Astrocyte (in vitro differentiated cells and primary cell): ENCODE measurements around the gene OR10AD1. TPM values are rescaled to one million over a fixed set of nuclear protein-coding genes. Genes with fewer than 3 reads are reported as not detected.

Experiments
- DNase-seq: peaks from one replicate; pipeline ENCODE4 v3.0.0-alpha.2; 2010; ENCODE audit warnings: low read depth
- FAIRE-seq: peaks from 2 replicates; lab custom pipeline; 2011; peaks lifted over from hg19 to GRCh38; lab: Jason Lieb, UNC
- H2AFZ ChIP-seq: 2 replicates; pipeline ENCODE4 v1.6.0; 2012; ENCODE audit warnings: low read depth, low read length, inconsistent platforms
- H3K27ac ChIP-seq: 2 replicates; pipeline ENCODE4 v1.5.1; 2011; ENCODE audit warnings: low read depth, low read length, inconsistent platforms
- H3K27me3 ChIP-seq: 2 replicates; pipeline ENCODE4 v1.6.0; 2011; ENCODE audit warnings: low read length, inconsistent platforms; ENCODE audit not compliant: insufficient read depth
- H3K36me3 ChIP-seq: 2 replicates; pipeline ENCODE4 v1.5.1; 2011; ENCODE audit warnings: low read length, inconsistent platforms; ENCODE audit not compliant: insufficient read depth
- H3K4me1 ChIP-seq: 2 replicates; pipeline ENCODE4 v1.5.1; 2011; ENCODE audit warnings: low read length, inconsistent platforms; ENCODE audit not compliant: insufficient read depth
- H3K4me2 ChIP-seq: 2 replicates; pipeline ENCODE4 v1.6.0; 2012; ENCODE audit warnings: low read length, inconsistent platforms
- H3K4me3 ChIP-seq: 2 replicates; pipeline ENCODE4 v1.5.1; 2011; ENCODE audit warnings: low read depth, mild to moderate bottlenecking, low read length, inconsistent platforms; ENCODE audit not compliant: insufficient read depth
- H3K79me2 ChIP-seq: 2 replicates; pipeline ENCODE4 v1.6.0; 2012; ENCODE audit warnings: mild to moderate bottlenecking, low read length, inconsistent platforms; ENCODE audit not compliant: insufficient read depth
- H3K9ac ChIP-seq: 2 replicates; pipeline ENCODE4 v1.6.0; 2012; ENCODE audit warnings: mild to moderate bottlenecking, low read length, inconsistent platforms
- H3K9me3 ChIP-seq: 2 replicates; pipeline ENCODE4 v1.5.1; 2012; ENCODE audit warnings: low read depth, mild to moderate bottlenecking, low read length, inconsistent platforms; ENCODE audit not compliant: insufficient read depth
- H4K20me1 ChIP-seq: 2 replicates; pipeline ENCODE4 v1.6.0; 2012; ENCODE audit warnings: low read length, inconsistent platforms; ENCODE audit not compliant: insufficient read depth
- H3K27ac Mint-ChIP-seq: one replicate; pipeline ENCODE4 v1.8.0; 2021; ENCODE audit warnings: mild to moderate bottlenecking, mixed read lengths; ENCODE audit not compliant: unreplicated experiment
- H3K27me3 Mint-ChIP-seq: one replicate; pipeline ENCODE4 v1.8.0; 2021; ENCODE audit warnings: low read depth, mixed read lengths; ENCODE audit not compliant: unreplicated experiment
- H3K36me3 Mint-ChIP-seq: one replicate; pipeline ENCODE4 v1.8.0; 2021; ENCODE audit warnings: low read depth, mixed read lengths; ENCODE audit not compliant: unreplicated experiment
- H3K4me1 Mint-ChIP-seq: one replicate; pipeline ENCODE4 v1.8.0; 2021; ENCODE audit warnings: low read depth, mixed read lengths; ENCODE audit not compliant: unreplicated experiment
- H3K4me3 Mint-ChIP-seq: one replicate; pipeline ENCODE4 v1.8.0; 2021; ENCODE audit warnings: mild to moderate bottlenecking, moderate library complexity, mixed read lengths; ENCODE audit not compliant: unreplicated experiment
- H3K9me3 Mint-ChIP-seq: one replicate; pipeline ENCODE4 v1.8.0; 2021; ENCODE audit warnings: mild to moderate bottlenecking, mixed read lengths; ENCODE audit not compliant: unreplicated experiment
- EZH2 ChIP-seq: IDR thresholded peaks from 2 replicates; pipeline ENCODE4 v1.6.1; 2012; ENCODE audit warnings: mild to moderate bottlenecking, low read length, inconsistent platforms; ENCODE audit not compliant: insufficient read depth
- total RNA-seq: library from RNA; stranded (reverse); gene quantifications from 2 replicates; pipeline ENCODE4 v1.2.1, GENCODE V29; 2021
- TF ChIP-seq, protein P1 (sequence below): IDR thresholded peaks from 2 replicates; pipeline ENCODE4 v1.5.1; 2011; ENCODE audit warnings: low read depth, mild to moderate bottlenecking, inconsistent platforms, low read length, moderate library complexity; ENCODE audit not compliant: insufficient read depth

The OR10AD1 gene
- total RNA-seq, 1 donor from 2014 or later: not detected

GRCh38 chr12:48221645-48222044 is 18.6 kb upstream of the OR10AD1 start:
- Histone ChIP-seq H3K79me2 (no peaks in the 10 kb centered on the region), H3K27me3 (no peaks in the 10 kb centered on the region), H3K36me3 (no peaks in the 10 kb centered on the region), H3K4me2 (no peak overlapping the region), H3K9ac (no peak overlapping the region), H4K20me1 (no peaks in the 10 kb centered on the region), H2AFZ (no peak overlapping the region), H3K4me3 (no peak overlapping the region), H3K4me1 (no peaks in the 10 kb centered on the region), H3K27ac (no peak overlapping the region), H3K9me3 (no peaks in the 10 kb centered on the region)
- Mint-ChIP-seq H3K4me1 (no peaks in the 10 kb centered on the region), H3K4me3 (no peak overlapping the region), H3K36me3 (no peaks in the 10 kb centered on the region), H3K9me3 (peaks cover under 1% of the 10 kb centered on the region), H3K27me3 (no peaks in the 10 kb centered on the region), H3K27ac (no peak overlapping the region)
- no peak for TF ChIP-seq EZH2
- TF ChIP-seq, protein P1, sequence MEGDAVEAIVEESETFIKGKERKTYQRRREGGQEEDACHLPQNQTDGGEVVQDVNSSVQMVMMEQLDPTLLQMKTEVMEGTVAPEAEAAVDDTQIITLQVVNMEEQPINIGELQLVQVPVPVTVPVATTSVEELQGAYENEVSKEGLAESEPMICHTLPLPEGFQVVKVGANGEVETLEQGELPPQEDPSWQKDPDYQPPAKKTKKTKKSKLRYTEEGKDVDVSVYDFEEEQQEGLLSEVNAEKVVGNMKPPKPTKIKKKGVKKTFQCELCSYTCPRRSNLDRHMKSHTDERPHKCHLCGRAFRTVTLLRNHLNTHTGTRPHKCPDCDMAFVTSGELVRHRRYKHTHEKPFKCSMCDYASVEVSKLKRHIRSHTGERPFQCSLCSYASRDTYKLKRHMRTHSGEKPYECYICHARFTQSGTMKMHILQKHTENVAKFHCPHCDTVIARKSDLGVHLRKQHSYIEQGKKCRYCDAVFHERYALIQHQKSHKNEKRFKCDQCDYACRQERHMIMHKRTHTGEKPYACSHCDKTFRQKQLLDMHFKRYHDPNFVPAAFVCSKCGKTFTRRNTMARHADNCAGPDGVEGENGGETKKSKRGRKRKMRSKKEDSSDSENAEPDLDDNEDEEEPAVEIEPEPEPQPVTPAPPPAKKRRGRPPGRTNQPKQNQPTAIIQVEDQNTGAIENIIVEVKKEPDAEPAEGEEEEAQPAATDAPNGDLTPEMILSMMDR: no peak
- FAIRE-seq (no peak), DNase-seq (no peak)

DNA sequence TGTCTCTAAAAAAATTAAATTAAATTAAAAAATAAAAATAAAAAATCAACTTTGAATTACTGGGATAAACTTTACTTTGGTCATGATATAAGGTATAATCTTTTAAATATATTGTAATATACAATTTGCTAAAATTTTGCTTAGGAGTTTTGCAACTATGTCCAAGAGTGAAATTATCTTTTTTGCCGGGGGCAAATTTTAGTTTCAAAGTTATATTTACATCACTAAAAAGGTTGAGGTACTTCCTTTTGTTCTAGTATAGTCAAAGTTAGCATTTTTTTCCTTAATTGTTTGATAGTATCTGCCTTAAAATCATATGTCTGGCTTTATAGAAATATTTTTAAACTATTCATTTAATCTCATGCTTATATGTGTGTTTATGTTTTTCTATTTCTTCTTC is 17.6 kb upstream of the OR10AD1 start:
- H3K79me2 ChIP-seq: no peaks in the 10 kb centered on the region
- H4K20me1 ChIP-seq: no peaks in the 10 kb centered on the region
- Mint-ChIP-seq H3K27ac (no peak overlapping the region), H3K27me3 (no peaks in the 10 kb centered on the region), H3K4me3 (no peak overlapping the region), H3K9me3 (no peaks in the 10 kb centered on the region), H3K4me1 (no peaks in the 10 kb centered on the region), H3K36me3 (no peaks in the 10 kb centered on the region)
- no peak overlapping the region for H2AFZ ChIP-seq
- H3K27ac ChIP-seq: no peak overlapping the region
- H3K27me3 ChIP-seq: no peaks in the 10 kb centered on the region
- H3K9me3 ChIP-seq: no peaks in the 10 kb centered on the region
- FAIRE-seq: no peak
- H3K9ac ChIP-seq: no peak overlapping the region
- no peaks in the 10 kb centered on the region for H3K4me1 ChIP-seq
- H3K4me3 ChIP-seq: no peak overlapping the region
- no peak for DNase-seq
- no peaks in the 10 kb centered on the region for H3K36me3 ChIP-seq
- H3K4me2 ChIP-seq: no peak overlapping the region
- TF ChIP-seq, protein P1: no peak
- no peak for TF ChIP-seq EZH2

DNA sequence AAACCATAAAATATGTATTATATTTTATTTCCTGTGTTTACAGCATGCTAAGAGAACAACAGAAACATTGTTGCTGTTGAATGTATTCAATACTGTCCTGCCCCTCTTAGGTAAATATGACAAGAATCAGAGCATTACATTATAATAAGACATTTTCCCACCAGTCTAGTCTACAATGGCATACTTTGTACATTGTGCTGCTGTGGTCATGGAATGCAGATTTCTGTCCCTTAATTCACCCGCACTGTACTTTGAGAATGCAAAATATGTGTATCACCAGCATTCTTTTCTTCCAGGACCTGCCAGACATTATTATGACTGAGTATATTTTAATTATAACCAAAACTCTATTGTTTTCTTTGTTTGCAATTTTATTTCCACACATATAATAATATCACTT is 16.5 kb upstream of the OR10AD1 start:
- Histone ChIP-seq H3K4me2 (no peak overlapping the region), H4K20me1 (no peaks in the 10 kb centered on the region), H3K9me3 (no peaks in the 10 kb centered on the region), H3K4me1 (no peaks in the 10 kb centered on the region), H3K9ac (no peak overlapping the region), H3K27me3 (no peaks in the 10 kb centered on the region), H3K79me2 (no peaks in the 10 kb centered on the region), H3K4me3 (no peak overlapping the region), H3K36me3 (no peaks in the 10 kb centered on the region), H3K27ac (no peak overlapping the region), H2AFZ (no peak overlapping the region)
- DNase-seq: no peak
- H3K4me3 Mint-ChIP-seq: no peak overlapping the region
- FAIRE-seq: no peak
- no peaks in the 10 kb centered on the region for H3K4me1 Mint-ChIP-seq
- no peaks in the 10 kb centered on the region for H3K27me3 Mint-ChIP-seq
- no peaks in the 10 kb centered on the region for H3K9me3 Mint-ChIP-seq
- no peak for TF ChIP-seq EZH2
- TF ChIP-seq, protein P1: no peak
- no peaks in the 10 kb centered on the region for H3K36me3 Mint-ChIP-seq
- H3K27ac Mint-ChIP-seq: no peak overlapping the region
